Mesothelial cell of epicardium (in vitro differentiated cells): ENCODE measurements around the gene KCNK7. TPM values are rescaled to one million over a fixed set of nuclear protein-coding genes. Genes with fewer than 3 reads are reported as not detected.

ENCODE experiments used
- DNase-seq, 2 experiments: peaks; one replicate each; pipeline ENCODE4 v3.0.0; 2021; ENCODE audit warnings: low spot score in 2 of 2; ENCODE audit not compliant: unreplicated experiment in 2 of 2
- H3K27ac Mint-ChIP-seq: 2 replicates; pipeline ENCODE4 v1.8.0; 2021; ENCODE audit warnings: mixed read lengths
- H3K27me3 Mint-ChIP-seq: 2 replicates; pipeline ENCODE4 v1.8.0; 2021; ENCODE audit warnings: low read depth, mixed read lengths
- H3K36me3 Mint-ChIP-seq: 2 replicates; pipeline ENCODE4 v1.8.0; 2021; ENCODE audit warnings: mixed read lengths
- H3K4me1 Mint-ChIP-seq: 2 replicates; pipeline ENCODE4 v1.8.0; 2021; ENCODE audit warnings: mixed read lengths
- H3K4me3 Mint-ChIP-seq: 2 replicates; pipeline ENCODE4 v1.8.0; 2021; ENCODE audit warnings: mild to moderate bottlenecking, moderate library complexity, mixed read lengths
- H3K9me3 Mint-ChIP-seq: 2 replicates; pipeline ENCODE4 v1.8.0; 2021; ENCODE audit warnings: mixed read lengths
- CTCF ChIP-seq: fragments of 200-600 bp; sonication (generic); IDR thresholded peaks from one replicate; pipeline ENCODE4 v1.5.0; 2021; ENCODE audit warnings: antibody characterized with exemption; ENCODE audit not compliant: unreplicated experiment
- total RNA-seq: library from RNA; stranded (reverse); gene quantifications from 3 replicates; pipeline ENCODE4 v1.2.1, GENCODE V29; 2021

Gene KCNK7
- total RNA-seq, 1 donor from 2014 or later: 2.4 TPM

GRCh38 chr11:65551572-65552387 is 43.8 kb downstream of the KCNK7 start:
- Mint-ChIP-seq H3K4me1 (peaks cover 36% of the 10 kb centered on the region), H3K9me3 (no peaks in the 10 kb centered on the region), H3K27ac (no peak overlapping the region), H3K27me3 (peaks cover 3% of the 10 kb centered on the region), H3K36me3 (peaks cover 35% of the 10 kb centered on the region), H3K4me3 (no peak overlapping the region)
- DNase-seq: no peak
- no peak for TF ChIP-seq CTCF

GRCh38 chr11:65549096-65549495 is 46.5 kb downstream of the KCNK7 start:
- Mint-ChIP-seq H3K4me3 (no peak overlapping the region), H3K4me1 (peaks cover 20% of the 10 kb centered on the region), H3K9me3 (no peaks in the 10 kb centered on the region), H3K27me3 (peaks cover 3% of the 10 kb centered on the region), H3K36me3 (peaks cover 55% of the 10 kb centered on the region), H3K27ac (no peak overlapping the region)
- no peak for TF ChIP-seq CTCF
- no peak for DNase-seq

GRCh38 chr11:65548395-65548794 is 47.2 kb downstream of the KCNK7 start:
- TF ChIP-seq CTCF: no peak
- Mint-ChIP-seq H3K27me3 (peaks cover 3% of the 10 kb centered on the region), H3K27ac (no peak overlapping the region), H3K4me3 (no peak overlapping the region), H3K4me1 (peaks cover 20% of the 10 kb centered on the region), H3K36me3 (peaks cover 59% of the 10 kb centered on the region), H3K9me3 (no peaks in the 10 kb centered on the region)
- DNase-seq: no peak

- TF ChIP-seq CTCF: no peak
- Mint-ChIP-seq H3K36me3 (peaks cover 61% of the 10 kb centered on the region), H3K27me3 (peaks cover 3% of the 10 kb centered on the region), H3K4me1 (peaks cover 20% of the 10 kb centered on the region), H3K27ac (no peak overlapping the region), H3K4me3 (no peak overlapping the region), H3K9me3 (no peaks in the 10 kb centered on the region)
- no peak for DNase-seq
Measured at GRCh38 chr11:65547446-65548125, 48.0 kb downstream of the KCNK7 start.

GRCh38 chr11:65546217-65546958 is 49.2 kb downstream of the KCNK7 start:
- peaks cover 3% of the 10 kb centered on the region for H3K27me3 Mint-ChIP-seq
- peak; percentile 75 to 87 for DNase-seq
- peak overlapping the region; percentile 47 for H3K27ac Mint-ChIP-seq
- peaks cover 52% of the 10 kb centered on the region for H3K36me3 Mint-ChIP-seq
- no peaks in the 10 kb centered on the region for H3K9me3 Mint-ChIP-seq
- no peak for TF ChIP-seq CTCF
- peaks cover 24% of the 10 kb centered on the region for H3K4me1 Mint-ChIP-seq
- peak overlapping the region; percentile 30 for H3K4me3 Mint-ChIP-seq
